ENCODE measurements around the gene PLA2G4B. TPM values are rescaled to one million over a fixed set of nuclear protein-coding genes. Genes with fewer than 3 reads are reported as not detected.

PLA2G4B gene
- total RNA-seq, 2 donors from 2014 or later, result 6.9 to 10.1 TPM

DNA sequence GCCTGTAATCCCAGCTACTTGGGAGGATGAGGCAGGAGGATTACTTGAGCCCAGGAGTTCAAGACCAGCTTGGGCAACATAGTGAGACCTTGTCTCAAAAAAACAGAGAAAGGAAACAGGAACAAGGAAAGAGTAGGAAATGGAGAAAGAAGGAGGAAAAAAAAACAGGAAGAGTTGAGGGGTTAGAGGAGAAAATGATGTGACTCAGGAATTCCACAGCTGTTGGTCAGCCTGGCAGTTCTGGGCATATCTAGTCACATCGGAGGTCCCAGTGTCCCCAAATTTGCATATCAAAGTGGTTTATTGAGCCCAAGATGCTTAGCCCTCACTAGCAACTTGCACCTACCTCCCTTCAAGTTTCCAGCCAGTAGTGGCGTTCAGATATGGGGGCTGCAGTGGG lies 29.5 kb upstream of the PLA2G4B start:
- Histone ChIP-seq H3K27ac (ENCODE audit: low read depth, low read length) (no peak overlapping the region), H3K27me3 (ENCODE audit: control insufficient read depth, insufficient read depth, low read length, poor library complexity, severe bottlenecking) (no peaks in the 10 kb centered on the region), H3K9ac (ENCODE audit: extremely low read depth, low read length, poor library complexity, severe bottlenecking) (no peak overlapping the region), H3K4me3 (ENCODE audit: low read length) (no peak overlapping the region), H3K36me3 (ENCODE audit: control insufficient read depth, insufficient read depth, low read length) (no peaks in the 10 kb centered on the region), H3K4me1 (ENCODE audit: control insufficient read depth, insufficient read depth, low read length) (no peaks in the 10 kb centered on the region), H3K9me3 (ENCODE audit: control insufficient read depth, low read length) (no peaks in the 10 kb centered on the region)
- DNase-seq, result no peak
- TF ChIP-seq, protein P1, sequence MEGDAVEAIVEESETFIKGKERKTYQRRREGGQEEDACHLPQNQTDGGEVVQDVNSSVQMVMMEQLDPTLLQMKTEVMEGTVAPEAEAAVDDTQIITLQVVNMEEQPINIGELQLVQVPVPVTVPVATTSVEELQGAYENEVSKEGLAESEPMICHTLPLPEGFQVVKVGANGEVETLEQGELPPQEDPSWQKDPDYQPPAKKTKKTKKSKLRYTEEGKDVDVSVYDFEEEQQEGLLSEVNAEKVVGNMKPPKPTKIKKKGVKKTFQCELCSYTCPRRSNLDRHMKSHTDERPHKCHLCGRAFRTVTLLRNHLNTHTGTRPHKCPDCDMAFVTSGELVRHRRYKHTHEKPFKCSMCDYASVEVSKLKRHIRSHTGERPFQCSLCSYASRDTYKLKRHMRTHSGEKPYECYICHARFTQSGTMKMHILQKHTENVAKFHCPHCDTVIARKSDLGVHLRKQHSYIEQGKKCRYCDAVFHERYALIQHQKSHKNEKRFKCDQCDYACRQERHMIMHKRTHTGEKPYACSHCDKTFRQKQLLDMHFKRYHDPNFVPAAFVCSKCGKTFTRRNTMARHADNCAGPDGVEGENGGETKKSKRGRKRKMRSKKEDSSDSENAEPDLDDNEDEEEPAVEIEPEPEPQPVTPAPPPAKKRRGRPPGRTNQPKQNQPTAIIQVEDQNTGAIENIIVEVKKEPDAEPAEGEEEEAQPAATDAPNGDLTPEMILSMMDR (conservative IDR thresholded peaks at IDR 0.05), result no peak
- Mint-ChIP-seq H3K9me3 (no peaks in the 10 kb centered on the region), H3K36me3 (ENCODE audit: low read depth) (peaks cover 2% of the 10 kb centered on the region), H3K4me3 (no peak overlapping the region), H3K27me3 (ENCODE audit: insufficient read depth) (no peaks in the 10 kb centered on the region), H3K4me1 (no peaks in the 10 kb centered on the region), H3K27ac (no peak overlapping the region)
- 67 to 69% methylated on average over 1 to 2 of the region's 2 CpGs for WGBS, 2 experiments (ENCODE audit: insufficient coverage in 1 of 2, insufficient read length in 1 of 2)

DNA sequence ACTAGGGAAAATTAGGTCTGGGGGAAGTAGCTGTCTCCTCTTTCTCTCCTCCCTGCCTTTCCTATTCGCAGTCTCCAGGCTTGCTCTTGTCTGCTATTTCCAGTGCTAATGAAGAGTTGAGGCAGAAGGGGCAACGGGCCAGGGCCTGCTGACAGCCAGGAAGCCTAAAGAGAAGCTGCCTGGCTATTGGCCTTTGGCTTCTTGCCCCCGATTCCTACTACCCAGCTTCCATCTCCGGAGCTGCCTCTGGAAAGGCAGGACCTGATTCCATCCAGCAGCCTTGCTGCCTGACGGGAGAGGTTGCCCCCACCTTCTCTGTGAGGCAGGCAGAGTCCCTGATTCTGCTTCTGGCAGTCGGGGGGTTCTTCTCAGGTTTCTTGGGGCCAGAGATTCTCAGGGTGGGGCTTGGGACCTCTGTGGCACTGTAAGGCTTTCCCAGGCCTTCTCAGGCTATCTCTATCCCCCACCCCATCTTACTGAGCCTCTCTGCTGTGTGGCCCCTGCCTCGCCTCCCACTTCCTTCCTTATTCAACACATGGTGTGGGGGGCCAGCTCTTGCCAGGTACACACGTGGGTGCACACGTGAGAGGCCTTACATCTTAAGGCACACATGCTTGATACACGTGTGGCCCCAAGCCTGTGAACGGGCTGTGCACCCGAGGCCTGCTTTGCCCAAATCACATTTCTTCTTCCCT lies 29.0 kb upstream of the PLA2G4B start:
- Mint-ChIP-seq H3K4me1 (no peaks in the 10 kb centered on the region), H3K9me3 (no peaks in the 10 kb centered on the region), H3K36me3 (ENCODE audit: low read depth) (peaks cover 2% of the 10 kb centered on the region), H3K27ac (peak overlapping the region; percentile 26), H3K27me3 (ENCODE audit: insufficient read depth) (no peaks in the 10 kb centered on the region), H3K4me3 (no peak overlapping the region)
- Histone ChIP-seq H3K36me3 (ENCODE audit: control insufficient read depth, insufficient read depth, low read length) (no peaks in the 10 kb centered on the region), H3K27ac (ENCODE audit: low read depth, low read length) (no peak overlapping the region), H3K4me3 (ENCODE audit: low read length) (no peak overlapping the region), H3K27me3 (ENCODE audit: control insufficient read depth, insufficient read depth, low read length, poor library complexity, severe bottlenecking) (no peaks in the 10 kb centered on the region), H3K4me1 (ENCODE audit: control insufficient read depth, insufficient read depth, low read length) (no peaks in the 10 kb centered on the region), H3K9me3 (ENCODE audit: control insufficient read depth, low read length) (no peaks in the 10 kb centered on the region), H3K9ac (ENCODE audit: extremely low read depth, low read length, poor library complexity, severe bottlenecking) (no peak overlapping the region)
- DNase-seq, result no peak
- TF ChIP-seq, protein P1 (conservative IDR thresholded peaks at IDR 0.05), result no peak
- WGBS, 2 experiments (ENCODE audit: insufficient coverage in 1 of 2, insufficient read length in 1 of 2), result 86 to 88% methylated on average over 10 to 12 of the region's 12 CpGs

DNA sequence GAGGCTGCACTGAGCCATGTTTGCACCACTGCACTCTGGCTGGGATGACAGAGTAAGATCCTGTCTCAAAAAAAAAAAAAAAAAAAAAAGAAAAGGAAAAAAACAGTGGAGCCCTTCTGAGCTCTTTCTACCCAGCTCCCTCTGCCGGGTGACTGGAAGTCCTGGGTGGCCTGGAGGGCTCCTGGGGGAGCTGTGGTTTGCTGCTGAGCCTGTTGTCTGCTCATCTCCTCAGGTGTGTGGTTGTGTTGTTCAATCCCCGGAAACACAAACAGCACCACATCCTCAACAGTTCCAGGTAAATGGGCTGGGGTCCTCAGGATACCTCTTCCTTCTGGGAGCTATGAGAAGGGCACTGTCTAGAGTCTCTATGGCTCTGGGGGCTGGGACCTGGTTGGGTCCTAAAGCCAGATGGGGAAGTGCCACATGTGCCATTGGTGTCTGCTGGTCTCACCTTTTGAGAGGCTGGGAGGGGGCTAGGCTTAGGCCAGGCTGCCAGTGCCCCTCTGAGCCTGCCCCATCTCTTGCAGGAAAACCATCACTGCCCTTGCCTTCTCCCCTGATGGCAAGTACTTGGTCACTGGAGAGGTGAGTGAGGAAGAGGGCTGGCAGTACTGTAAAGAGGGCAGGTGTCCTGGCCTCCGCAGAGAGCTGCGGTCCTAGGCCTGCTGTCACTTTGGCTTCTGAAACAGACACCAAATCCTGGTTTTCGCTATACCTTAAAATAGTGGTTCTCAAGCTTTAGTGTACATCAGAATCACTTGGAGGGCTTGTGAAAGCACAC lies 27.8 kb upstream of the PLA2G4B start:
- Histone ChIP-seq H3K27me3 (ENCODE audit: control insufficient read depth, insufficient read depth, low read length, poor library complexity, severe bottlenecking) (no peaks in the 10 kb centered on the region), H3K36me3 (ENCODE audit: control insufficient read depth, insufficient read depth, low read length) (no peaks in the 10 kb centered on the region), H3K27ac (ENCODE audit: low read depth, low read length) (no peak overlapping the region), H3K9me3 (ENCODE audit: control insufficient read depth, low read length) (no peaks in the 10 kb centered on the region), H3K4me1 (ENCODE audit: control insufficient read depth, insufficient read depth, low read length) (no peaks in the 10 kb centered on the region), H3K4me3 (ENCODE audit: low read length) (no peak overlapping the region), H3K9ac (ENCODE audit: extremely low read depth, low read length, poor library complexity, severe bottlenecking) (no peak overlapping the region)
- WGBS, 2 experiments (ENCODE audit: insufficient coverage in 1 of 2, insufficient read length in 1 of 2), result 95 to 100% methylated on average over 3 to 4 of the region's 5 CpGs
- Mint-ChIP-seq H3K9me3 (no peaks in the 10 kb centered on the region), H3K4me1 (no peaks in the 10 kb centered on the region), H3K27ac (no peak overlapping the region), H3K36me3 (ENCODE audit: low read depth) (peaks cover 2% of the 10 kb centered on the region), H3K27me3 (ENCODE audit: insufficient read depth) (no peaks in the 10 kb centered on the region), H3K4me3 (no peak overlapping the region)
- DNase-seq, result no peak
- TF ChIP-seq, protein P1 (conservative IDR thresholded peaks at IDR 0.05), result no peak
